ENCODE results near the gene FILIP1L.

- no peak for TF ChIP-seq CTCF (IDR thresholded peaks at IDR 0.05)
- TF ChIP-seq POLR2A (IDR thresholded peaks at IDR 0.05), result no peak
These were observed 185.2 kb downstream of the FILIP1L start for GRCh38 chr3:99928771-99929744.
